ENCODE data around the gene ABHD17C. TPM values are rescaled to one million over a fixed set of nuclear protein-coding genes. Genes with fewer than 3 reads are reported as not detected.

Gene ABHD17C
- total RNA-seq, 3 donors from 2014 or later, result 1.3 to 5.2 (median 5.1) TPM

DNA sequence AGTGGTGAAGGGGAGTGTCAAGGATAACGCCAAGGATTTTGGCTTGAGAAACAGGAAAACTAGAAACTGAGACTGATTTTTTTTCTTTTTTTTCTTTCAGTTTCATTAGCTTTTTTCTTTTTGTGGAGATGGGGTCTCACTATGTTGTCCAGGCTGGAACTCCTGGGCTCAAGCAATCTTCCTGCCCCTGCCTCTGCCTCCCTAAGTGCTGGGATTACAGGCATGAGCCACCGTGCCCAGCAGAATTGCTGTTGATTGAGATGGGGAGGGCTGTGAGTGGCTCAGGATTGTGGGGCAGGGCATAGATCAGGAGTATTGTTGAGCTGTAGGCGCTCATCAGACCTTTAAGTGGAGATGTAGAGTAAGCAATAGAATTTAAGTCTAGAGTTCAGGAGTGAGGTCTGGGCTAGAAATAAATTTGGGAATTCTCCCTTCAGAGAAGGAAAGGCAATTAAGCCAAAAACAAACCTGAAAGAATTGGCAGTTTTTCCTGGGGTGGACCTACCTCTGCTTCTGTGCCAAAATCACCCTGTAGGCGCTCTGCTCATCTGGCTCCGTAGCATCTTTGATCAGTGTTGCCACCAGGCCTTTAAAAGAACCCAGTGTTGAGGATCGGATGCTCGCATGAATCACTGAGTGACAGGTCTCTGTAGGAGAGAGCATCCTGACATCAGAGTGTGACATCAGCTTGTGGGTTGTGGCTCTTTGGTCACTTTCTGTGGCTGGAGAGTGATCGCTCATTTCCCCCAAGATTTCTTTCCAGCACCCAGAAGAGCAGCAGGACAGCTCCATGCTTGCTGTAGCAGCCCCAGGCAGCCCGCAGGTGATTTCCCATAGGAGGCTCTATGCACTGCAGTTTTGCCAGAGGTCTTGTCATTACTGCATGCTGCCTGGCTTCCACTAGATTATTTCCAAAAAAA lies 15.8 kb downstream of the ABHD17C start:
- intact Hi-C loops (cut with DNase I; ENCODE audit: low total_unique reads), result no loop called here
- Histone ChIP-seq H3K4me3 (no peak overlapping the region), H3K27ac (no peak overlapping the region), H3K9me3 (no peaks in the 10 kb centered on the region), H3K36me3 (no peaks in the 10 kb centered on the region), H3K4me1 (no peaks in the 10 kb centered on the region), H3K27me3 (no peaks in the 10 kb centered on the region)
- no peak for TF ChIP-seq CTCF (IDR thresholded peaks at IDR 0.05)
- no peak for TF ChIP-seq POLR2AphosphoS5 (IDR thresholded peaks at IDR 0.05)
- no peak for TF ChIP-seq POLR2A (IDR thresholded peaks at IDR 0.05)
- no peak for DNase-seq (ENCODE audit: low spot score in 2 of 2)

DNA sequence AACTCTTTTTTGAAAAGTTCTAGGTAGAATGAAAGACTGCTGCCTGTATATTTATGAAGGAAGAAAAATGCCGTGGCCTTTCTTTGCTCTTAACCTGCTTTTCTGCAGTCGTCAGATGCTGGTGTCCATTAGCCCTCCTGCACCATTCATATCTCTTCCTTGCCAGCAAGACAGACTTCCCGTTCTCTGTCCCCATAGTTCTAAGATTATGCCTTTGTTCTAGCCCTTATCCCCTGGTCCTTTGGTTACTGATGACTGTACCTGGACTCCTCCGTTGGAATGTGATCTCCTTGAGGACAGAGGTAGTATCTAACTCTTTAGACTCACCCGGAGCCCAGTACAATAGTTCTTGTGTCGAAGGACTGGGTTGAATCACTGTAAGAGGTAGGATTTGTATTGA lies 16.8 kb downstream of the ABHD17C start:
- TF ChIP-seq POLR2A (IDR thresholded peaks at IDR 0.05) (no peak), POLR2AphosphoS5 (IDR thresholded peaks at IDR 0.05) (no peak), CTCF (IDR thresholded peaks at IDR 0.05) (no peak)
- intact Hi-C loops (cut with DNase I; ENCODE audit: low total_unique reads), result no loop called here
- H3K27ac ChIP-seq, result no peak overlapping the region
- no peak for DNase-seq (ENCODE audit: low spot score in 2 of 2)
- no peak overlapping the region for H3K4me3 ChIP-seq
- H3K9me3 ChIP-seq, result no peaks in the 10 kb centered on the region
- H3K36me3 ChIP-seq, result no peaks in the 10 kb centered on the region
- no peaks in the 10 kb centered on the region for H3K4me1 ChIP-seq
- no peaks in the 10 kb centered on the region for H3K27me3 ChIP-seq

DNA sequence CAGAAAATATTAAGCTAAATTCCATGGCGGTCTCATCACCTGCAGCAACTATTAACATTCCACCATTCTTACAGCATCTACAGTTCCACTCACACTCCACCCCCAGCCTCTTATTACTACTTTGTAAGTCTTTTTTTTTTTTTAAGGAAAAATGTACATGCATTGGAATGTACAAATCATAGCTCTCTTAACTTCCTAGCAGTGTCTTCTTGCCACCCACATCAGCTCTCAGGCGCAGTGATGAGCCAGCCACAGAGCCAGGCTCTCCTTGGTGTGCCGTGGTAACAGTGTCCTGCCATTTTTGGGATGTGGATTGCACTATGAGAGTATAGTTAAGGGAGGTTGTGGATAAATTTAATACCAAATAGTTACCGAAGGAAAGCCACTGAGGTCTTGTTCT lies 17.8 kb downstream of the ABHD17C start:
- intact Hi-C loops (cut with DNase I; ENCODE audit: low total_unique reads), result no loop called here
- H3K36me3 ChIP-seq, result no peaks in the 10 kb centered on the region
- no peak overlapping the region for H3K27ac ChIP-seq
- DNase-seq (ENCODE audit: low spot score in 2 of 2), result no peak
- H3K4me3 ChIP-seq, result no peak overlapping the region
- no peak for TF ChIP-seq POLR2A (IDR thresholded peaks at IDR 0.05)
- no peak for TF ChIP-seq POLR2AphosphoS5 (IDR thresholded peaks at IDR 0.05)
- TF ChIP-seq CTCF (IDR thresholded peaks at IDR 0.05), result no peak
- no peaks in the 10 kb centered on the region for H3K9me3 ChIP-seq
- no peaks in the 10 kb centered on the region for H3K4me1 ChIP-seq
- H3K27me3 ChIP-seq, result no peaks in the 10 kb centered on the region

GRCh38 chr15:80721476-80721875 lies 26.4 kb downstream of the ABHD17C start:
- Histone ChIP-seq H3K27me3 (no peaks in the 10 kb centered on the region), H3K4me1 (no peaks in the 10 kb centered on the region), H3K9me3 (no peaks in the 10 kb centered on the region), H3K36me3 (no peaks in the 10 kb centered on the region), H3K27ac (no peak overlapping the region), H3K4me3 (no peak overlapping the region)
- TF ChIP-seq POLR2AphosphoS5 (IDR thresholded peaks at IDR 0.05), result no peak
- no peak for TF ChIP-seq POLR2A (IDR thresholded peaks at IDR 0.05)
- no peak for TF ChIP-seq CTCF (IDR thresholded peaks at IDR 0.05)
- intact Hi-C loops (cut with DNase I; ENCODE audit: low total_unique reads), result no loop called here
- DNase-seq (ENCODE audit: low spot score in 2 of 2), result no peak

DNA sequence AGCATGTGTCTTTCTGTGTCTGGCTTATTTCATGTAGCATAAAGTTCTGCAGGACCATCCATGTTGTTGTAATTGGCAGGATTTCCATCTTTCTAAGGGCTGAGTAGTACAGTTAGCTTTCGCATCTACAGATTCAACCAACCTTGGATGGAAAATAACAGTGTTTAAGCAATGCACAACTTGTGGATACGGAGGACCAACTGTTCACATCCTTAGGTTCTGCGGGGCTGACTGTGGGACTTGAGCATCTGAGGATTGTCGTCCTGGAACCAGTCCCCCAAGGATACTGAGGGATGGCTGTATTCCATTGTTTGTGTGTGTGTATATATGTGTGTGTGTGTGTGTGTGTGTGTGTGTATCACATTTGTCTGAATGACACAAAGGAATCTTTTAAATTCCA lies 27.7 kb downstream of the ABHD17C start:
- DNase-seq (ENCODE audit: low spot score in 2 of 2), result no peak
- intact Hi-C loops (cut with DNase I; ENCODE audit: low total_unique reads), result no loop called here
- H3K4me1 ChIP-seq, result no peaks in the 10 kb centered on the region
- H3K27ac ChIP-seq, result no peak overlapping the region
- no peaks in the 10 kb centered on the region for H3K36me3 ChIP-seq
- no peaks in the 10 kb centered on the region for H3K27me3 ChIP-seq
- H3K9me3 ChIP-seq, result no peaks in the 10 kb centered on the region
- H3K4me3 ChIP-seq, result no peak overlapping the region
- no peak for TF ChIP-seq POLR2AphosphoS5 (IDR thresholded peaks at IDR 0.05)
- no peak for TF ChIP-seq CTCF (IDR thresholded peaks at IDR 0.05)
- no peak for TF ChIP-seq POLR2A (IDR thresholded peaks at IDR 0.05)
